GM23338 (cell line): ENCODE data around the gene TXLNB.

Experiments used
- CREB1 ChIP-seq: fragments of 250-450 bp; sonication (Bioruptor Pico); IDR thresholded peaks from 2 replicates; pipeline ENCODE4 v1.5.0; 2020; ENCODE audit warnings: low read depth, mild to moderate bottlenecking, moderate library complexity
- POLR2AphosphoS5 ChIP-seq: IDR thresholded peaks from 2 replicates; pipeline ENCODE4 v1.6.1; 2016; ENCODE audit warnings: antibody characterized with exemption, low read depth
- TF ChIP-seq, protein P1 (sequence below), 2 experiments: fragments of 200-600 bp in 1 of 2; sonication (generic) in 1 of 2; conservative IDR thresholded peaks; 2 replicates each; pipeline versions ENCODE4 v1.5.1 to v1.6.1; 2016 to 2017; ENCODE audit warnings: antibody characterized with exemption in 2 of 2, low read depth in 2 of 2, mild to moderate bottlenecking in 2 of 2, moderate library complexity in 1 of 2

DNA sequence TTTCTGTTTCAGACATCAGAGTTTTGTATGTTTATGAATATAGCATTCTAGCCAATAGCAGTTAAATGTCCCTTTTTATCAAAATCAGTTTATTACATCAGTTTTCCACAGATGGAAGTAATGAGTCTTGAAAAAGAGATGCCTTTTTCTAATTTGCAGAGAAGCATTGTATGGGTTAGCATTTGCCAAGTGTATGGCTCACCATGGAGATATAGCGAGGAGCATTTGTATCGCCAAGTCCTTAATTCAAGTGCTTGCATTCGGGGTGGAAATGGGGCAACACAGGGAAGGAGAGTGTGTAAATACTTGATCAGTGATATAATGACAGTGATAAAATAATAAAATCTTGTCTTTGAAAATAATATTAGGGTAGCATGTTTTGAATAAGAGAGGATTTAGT lies 42.9 kb downstream of the TXLNB start:
- TF ChIP-seq, protein P1, sequence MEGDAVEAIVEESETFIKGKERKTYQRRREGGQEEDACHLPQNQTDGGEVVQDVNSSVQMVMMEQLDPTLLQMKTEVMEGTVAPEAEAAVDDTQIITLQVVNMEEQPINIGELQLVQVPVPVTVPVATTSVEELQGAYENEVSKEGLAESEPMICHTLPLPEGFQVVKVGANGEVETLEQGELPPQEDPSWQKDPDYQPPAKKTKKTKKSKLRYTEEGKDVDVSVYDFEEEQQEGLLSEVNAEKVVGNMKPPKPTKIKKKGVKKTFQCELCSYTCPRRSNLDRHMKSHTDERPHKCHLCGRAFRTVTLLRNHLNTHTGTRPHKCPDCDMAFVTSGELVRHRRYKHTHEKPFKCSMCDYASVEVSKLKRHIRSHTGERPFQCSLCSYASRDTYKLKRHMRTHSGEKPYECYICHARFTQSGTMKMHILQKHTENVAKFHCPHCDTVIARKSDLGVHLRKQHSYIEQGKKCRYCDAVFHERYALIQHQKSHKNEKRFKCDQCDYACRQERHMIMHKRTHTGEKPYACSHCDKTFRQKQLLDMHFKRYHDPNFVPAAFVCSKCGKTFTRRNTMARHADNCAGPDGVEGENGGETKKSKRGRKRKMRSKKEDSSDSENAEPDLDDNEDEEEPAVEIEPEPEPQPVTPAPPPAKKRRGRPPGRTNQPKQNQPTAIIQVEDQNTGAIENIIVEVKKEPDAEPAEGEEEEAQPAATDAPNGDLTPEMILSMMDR (conservative IDR thresholded peaks at IDR 0.05; ENCODE audit: low read depth in 2 of 2), result no peak
- TF ChIP-seq POLR2AphosphoS5 (no peak), CREB1 (no peak)
